ENCODE results near the gene KCND3. TPM values are rescaled to one million over a fixed set of nuclear protein-coding genes. Genes with fewer than 3 reads are reported as not detected.

The KCND3 gene
- total and polyA plus RNA-seq, 2 of the 4 experiments (the other 2 are of a cell fraction), result under 0.01 to 0.03 TPM

- H3K23ac ChIP-seq (ENCODE audit: low read depth, low read length), result no peak overlapping the region
- no peak overlapping the region for H2BK120ac ChIP-seq (ENCODE audit: low read depth, low read length)
- no peak overlapping the region for H2AK5ac ChIP-seq (ENCODE audit: low read depth, low read length)
- H3K79me1 ChIP-seq (ENCODE audit: low read depth in 1 of 2, low read length in 2 of 2), result no peaks in the 10 kb centered on the region
- no peak overlapping the region for H2AFZ ChIP-seq (replicated peaks; ENCODE audit: low read length, poor library complexity)
- H3K36me3 ChIP-seq (ENCODE audit: control insufficient read depth, insufficient read depth, low read length), result no peaks in the 10 kb centered on the region
- no peak for DNase-seq
- in situ Hi-C loops (cut with MboI; ENCODE audit: low sequenced_read_pairs) (no loop called here), dilution Hi-C loops (cut with HindIII; ENCODE audit: low sequenced_read_pairs, unreplicated experiment) (no loop called here), intact Hi-C loops (cut with micrococcal nuclease) (no loop called here)
- H3K4ac ChIP-seq (ENCODE audit: low read depth, low read length), result no peak overlapping the region
- no peaks in the 10 kb centered on the region for H3K9me3 ChIP-seq (ENCODE audit: control insufficient read depth, insufficient read depth, low read length)
- no peak overlapping the region for H3K14ac ChIP-seq (replicated peaks; ENCODE audit: low read depth, low read length)
- H4K5ac ChIP-seq (ENCODE audit: low read depth, low read length), result no peak overlapping the region
- no peak overlapping the region for H4K8ac ChIP-seq (ENCODE audit: low read depth in 2 of 2, low read length in 2 of 2)
- no peak overlapping the region for H3K4me3 ChIP-seq (ENCODE audit: insufficient read depth, low read depth, low read length)
- BruUV-seq (replicated peaks), result no TSS peak
- H4K20me1 ChIP-seq (ENCODE audit: insufficient read depth, low read length), result no peaks in the 10 kb centered on the region
- no peak for ATAC-seq (ENCODE audit: low read depth)
- no peaks in the 10 kb centered on the region for H3K4me1 ChIP-seq (ENCODE audit: control insufficient read depth, insufficient read depth, low read length)
- H2BK15ac ChIP-seq (ENCODE audit: low read depth, low read length), result no peak overlapping the region
- H3K27me3 ChIP-seq (ENCODE audit: control insufficient read depth, insufficient read depth, low read length), result peaks cover 8% of the 10 kb centered on the region
- no peak overlapping the region for H3K27ac ChIP-seq (ENCODE audit: insufficient read depth, low read length)
- H3K4me2 ChIP-seq (ENCODE audit: low read depth, low read length), result no peak overlapping the region
- H2BK5ac ChIP-seq (ENCODE audit: low read depth, low read length, poor library complexity, severe bottlenecking), result no peak overlapping the region
- no CpG with 5 or more reads among the region's 2 CpGs for WGBS, 2 experiments (ENCODE audit: extremely low coverage in 2 of 2, insufficient read length in 1 of 2)
- CTCF ChIA-PET, result no interaction called here
- H3K9me1 ChIP-seq (ENCODE audit: insufficient read depth, low read length), result no peaks in the 10 kb centered on the region; the same call in 1 of the 2 replicates
- no peak overlapping the region for H2BK20ac ChIP-seq (ENCODE audit: low read depth, low read length)
- H3K18ac ChIP-seq (ENCODE audit: low read depth, low read length), result no peak overlapping the region
- TF ChIP-seq MAFK (IDR thresholded peaks at IDR 0.05; ENCODE audit: low read depth, low read length) (no peak), FOS (IDR thresholded peaks at IDR 0.05; ENCODE audit: low read depth, low read length) (no peak), SMC3 (IDR thresholded peaks at IDR 0.05; ENCODE audit: low read depth, low read length) (no peak), ELK1 (IDR thresholded peaks at IDR 0.05; ENCODE audit: borderline replicate concordance, low read depth, low read length) (no peak), CTCF (conservative IDR thresholded peaks at IDR 0.05; ENCODE audit: low read depth, low read length) (no peak), MAZ (IDR thresholded peaks at IDR 0.05; ENCODE audit: borderline replicate concordance, low read depth, low read length) (no peak), MXI1 (IDR thresholded peaks at IDR 0.05; ENCODE audit: borderline replicate concordance, low read depth, low read length) (no peak), POLR2A (IDR thresholded peaks at IDR 0.05; ENCODE audit: low read depth, low read length) (no peak), BHLHE40 (IDR thresholded peaks at IDR 0.05; ENCODE audit: low read depth, low read length) (no peak), CHD1 (IDR thresholded peaks at IDR 0.05; ENCODE audit: low read depth, low read length) (no peak), RAD21 (IDR thresholded peaks at IDR 0.05; ENCODE audit: low read length) (no peak), RCOR1 (IDR thresholded peaks at IDR 0.05; ENCODE audit: insufficient replicate concordance, low read length) (no peak), RFX5 (IDR thresholded peaks at IDR 0.05; ENCODE audit: low read depth, low read length) (no peak), NFE2L2 (IDR thresholded peaks at IDR 0.05; ENCODE audit: low read depth, low read length) (no peak), USF2 (IDR thresholded peaks at IDR 0.05; ENCODE audit: low read depth, low read length) (no peak)
- H3K9ac ChIP-seq (ENCODE audit: low read depth, low read length), result no peak overlapping the region
- POLR2A ChIA-PET (ENCODE audit: unreplicated experiment), result no interaction called here
- H3K56ac ChIP-seq (ENCODE audit: extremely low read depth, insufficient read depth, low read length), result no peak overlapping the region
- no peak overlapping the region for H4K91ac ChIP-seq (ENCODE audit: insufficient read depth, low read depth, low read length)
- H2AK9ac ChIP-seq (replicated peaks; ENCODE audit: low read depth, low read length, poor library complexity), result no peak overlapping the region
Measured at GRCh38 chr1:111927652-111928051, 61.8 kb downstream of the KCND3 start.

Measured in IMR-90 (cell line).